ENCODE data around the gene MAML3.

DNA sequence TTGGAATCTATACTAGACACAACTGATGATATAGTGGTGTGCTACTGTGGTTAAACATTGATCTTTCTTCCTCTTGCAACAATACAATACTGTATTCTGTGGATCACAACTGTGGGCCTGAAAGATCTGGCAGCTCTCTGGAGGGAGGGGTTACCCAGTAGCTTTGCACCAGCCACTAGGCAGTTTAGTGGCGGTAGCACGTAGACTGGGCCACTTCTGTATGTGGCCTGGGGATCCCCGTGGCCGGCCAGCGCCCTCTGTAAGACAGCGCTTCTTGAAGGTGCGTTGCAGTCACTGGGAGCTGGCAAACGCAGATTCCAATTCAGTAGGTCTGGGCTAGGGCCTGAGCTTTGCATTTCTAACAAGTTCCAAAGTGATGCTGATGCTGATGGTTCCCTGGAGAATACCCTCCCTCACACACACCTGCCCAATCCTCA, 319.7 kb downstream of the MAML3 start:
- TF ChIP-seq, protein P1, sequence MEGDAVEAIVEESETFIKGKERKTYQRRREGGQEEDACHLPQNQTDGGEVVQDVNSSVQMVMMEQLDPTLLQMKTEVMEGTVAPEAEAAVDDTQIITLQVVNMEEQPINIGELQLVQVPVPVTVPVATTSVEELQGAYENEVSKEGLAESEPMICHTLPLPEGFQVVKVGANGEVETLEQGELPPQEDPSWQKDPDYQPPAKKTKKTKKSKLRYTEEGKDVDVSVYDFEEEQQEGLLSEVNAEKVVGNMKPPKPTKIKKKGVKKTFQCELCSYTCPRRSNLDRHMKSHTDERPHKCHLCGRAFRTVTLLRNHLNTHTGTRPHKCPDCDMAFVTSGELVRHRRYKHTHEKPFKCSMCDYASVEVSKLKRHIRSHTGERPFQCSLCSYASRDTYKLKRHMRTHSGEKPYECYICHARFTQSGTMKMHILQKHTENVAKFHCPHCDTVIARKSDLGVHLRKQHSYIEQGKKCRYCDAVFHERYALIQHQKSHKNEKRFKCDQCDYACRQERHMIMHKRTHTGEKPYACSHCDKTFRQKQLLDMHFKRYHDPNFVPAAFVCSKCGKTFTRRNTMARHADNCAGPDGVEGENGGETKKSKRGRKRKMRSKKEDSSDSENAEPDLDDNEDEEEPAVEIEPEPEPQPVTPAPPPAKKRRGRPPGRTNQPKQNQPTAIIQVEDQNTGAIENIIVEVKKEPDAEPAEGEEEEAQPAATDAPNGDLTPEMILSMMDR (IDR thresholded peaks at IDR 0.05; ENCODE audit: low read length): no peak
- no peak for TF ChIP-seq EZH2 (IDR thresholded peaks at IDR 0.05; ENCODE audit: borderline replicate concordance, low read length)
